Activated CD8-positive, alpha-beta memory T cell treated with anti-CD3 and anti-CD28 coated beads, Interleukin-2, amount 50 U/mL, for 24 hours (primary cell): ENCODE results near the gene ICA1.
"Not testable (repeated sequence)": the region's sequence is repeated elsewhere in the genome, so short reads cannot be mapped to it uniquely, and the experiment has no call there.

Experiments used
- DNase-seq: peaks from one replicate; pipeline ENCODE4 v3.0.0-alpha.2; 2020; ENCODE audit errors: extremely low read depth

The ICA1 gene

GRCh38 chr7:8263048-8263447 is 1.1 kb upstream of the ICA1 start:
- DNase-seq = no peak

DNA sequence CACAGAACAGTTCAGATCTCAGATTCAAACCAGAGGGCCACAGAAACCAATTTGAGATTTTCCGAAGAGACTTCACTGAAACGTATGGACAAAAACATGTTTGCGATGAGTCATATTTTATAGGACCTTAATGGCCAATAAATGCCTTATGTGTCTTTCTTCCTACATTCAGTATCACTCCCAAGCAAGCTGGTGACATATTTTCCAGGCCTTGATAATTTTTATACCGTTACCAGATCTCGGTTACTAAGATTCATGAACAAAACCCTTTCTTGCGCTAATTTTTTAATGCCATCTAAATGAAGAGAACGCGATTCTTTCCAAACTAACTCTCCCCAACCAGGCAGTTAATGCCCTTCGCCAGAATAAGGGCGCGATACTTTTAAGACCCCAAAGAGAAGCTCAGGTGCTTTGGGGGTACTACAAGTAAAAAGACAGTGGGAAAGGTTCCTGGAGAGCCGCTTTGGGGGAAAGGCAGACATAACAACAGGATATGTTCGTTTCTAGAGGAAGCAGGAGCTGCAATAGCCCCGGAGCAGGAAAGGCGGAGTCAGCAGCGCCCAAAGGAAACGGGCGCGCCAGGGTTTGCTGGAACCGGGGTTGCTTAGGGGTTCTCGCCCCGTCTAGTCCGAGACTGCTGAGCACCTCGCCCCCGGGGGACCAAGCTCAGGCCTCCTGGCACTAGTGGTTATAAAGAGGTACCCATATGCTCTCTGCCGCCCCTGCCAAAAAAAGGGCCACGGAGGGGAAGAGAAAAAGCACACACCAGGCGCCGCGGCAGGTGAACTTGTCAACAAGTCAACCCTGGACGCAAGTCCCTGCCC is 884 bp downstream of the ICA1 start:
- DNase-seq = no peak

DNA sequence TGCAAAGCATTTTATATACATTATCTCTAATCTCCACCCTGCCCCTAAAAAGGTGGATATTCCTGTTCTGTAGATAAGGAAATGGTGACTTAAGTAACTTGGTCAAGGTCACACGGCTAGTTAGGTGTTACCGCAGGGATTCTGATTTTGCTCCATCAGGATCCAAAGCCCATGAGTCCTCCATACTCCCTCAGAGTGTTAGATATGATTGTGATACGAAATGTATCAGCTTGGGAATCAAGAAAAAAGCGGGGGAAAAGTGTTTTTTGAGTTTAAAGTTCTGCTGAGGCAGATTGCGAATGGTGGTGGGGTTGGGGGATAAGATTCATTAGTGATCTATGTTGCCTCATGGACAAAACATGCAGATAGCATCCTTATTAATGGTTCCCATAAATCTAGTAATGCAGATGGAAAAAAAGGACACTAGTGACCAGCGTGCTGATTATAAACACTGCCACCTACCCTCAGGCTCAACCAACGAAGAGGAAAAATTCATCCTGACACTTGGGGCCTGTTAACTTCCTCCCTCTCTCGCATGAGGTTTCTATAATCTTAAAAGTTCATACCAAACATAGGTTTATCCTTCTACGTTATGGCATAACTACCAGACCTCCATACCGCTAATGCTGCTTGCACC is 2.3 kb downstream of the ICA1 start:
- DNase-seq = no peak

DNA sequence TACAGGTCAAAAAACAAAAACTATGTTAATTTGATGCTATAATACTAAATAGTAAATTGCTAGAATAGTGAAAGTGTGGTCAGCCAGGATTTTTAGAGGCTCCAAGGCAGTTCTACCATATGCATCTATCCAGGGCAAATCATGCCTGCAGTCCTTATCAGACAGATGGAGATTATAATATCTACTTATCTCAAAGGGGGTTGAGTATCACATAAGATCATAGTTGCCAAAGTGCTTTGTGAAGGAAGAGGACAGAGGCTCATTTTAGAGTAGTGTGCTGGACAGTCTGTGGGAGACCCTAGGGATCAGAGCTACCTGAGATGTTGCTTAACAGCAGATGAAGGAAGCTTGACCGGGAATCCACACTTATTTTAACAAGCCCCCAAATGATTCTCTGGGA is 3.2 kb downstream of the ICA1 start:
- no peak for DNase-seq

GRCh38 chr7:8258166-8258565 is 3.8 kb downstream of the ICA1 start:
- no peak for DNase-seq

- DNase-seq = no peak
These were observed 6.0 kb downstream of the ICA1 start for GRCh38 chr7:8255680-8256655.

- DNase-seq = no peak
These were observed 7.3 kb downstream of the ICA1 start for GRCh38 chr7:8254667-8255066.

GRCh38 chr7:8254215-8254614 is 7.8 kb downstream of the ICA1 start:
- DNase-seq = no peak

- DNase-seq = no peak
These were observed 10.8 kb downstream of the ICA1 start for GRCh38 chr7:8251195-8251594.

DNA sequence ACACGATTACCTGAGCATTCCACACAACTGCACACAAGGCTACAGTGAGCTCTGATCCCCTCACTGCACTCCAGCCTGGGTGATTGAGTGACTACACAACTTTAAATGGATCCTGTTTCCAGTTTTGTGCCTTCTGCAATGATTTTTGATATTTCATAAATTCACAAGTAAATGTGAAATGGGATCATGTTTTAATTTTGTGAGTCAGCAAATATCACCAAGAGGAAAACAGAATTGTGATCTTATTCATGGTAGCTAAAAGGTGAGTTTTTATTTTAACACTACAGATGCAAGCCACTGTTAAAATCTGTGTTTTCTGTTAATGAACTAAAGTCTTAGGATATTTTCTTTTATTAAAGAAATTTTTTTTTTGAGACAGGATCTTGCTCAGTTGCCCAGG is 11.4 kb downstream of the ICA1 start:
- DNase-seq = no peak

- no peak for DNase-seq
These were observed 12.8 kb downstream of the ICA1 start for GRCh38 chr7:8249121-8249520.

DNA sequence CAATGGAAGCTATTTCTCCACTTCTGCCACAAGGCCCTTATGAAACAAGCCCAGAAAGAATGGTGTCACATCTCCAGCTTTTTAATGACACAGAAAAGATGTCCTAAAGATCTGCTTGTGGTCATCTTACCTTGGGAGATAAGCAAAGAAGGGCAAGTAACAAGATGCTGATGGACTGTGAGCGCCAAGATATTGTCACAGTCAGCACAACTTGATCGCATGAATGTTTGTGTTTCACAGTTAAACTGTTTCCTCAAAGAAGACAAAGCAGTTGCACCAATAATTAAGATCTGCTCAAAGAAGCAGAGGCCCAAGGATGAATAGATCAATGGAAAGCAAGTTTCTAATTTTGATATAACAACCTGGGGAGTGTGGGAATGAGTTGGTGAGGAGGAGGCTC is 15.9 kb downstream of the ICA1 start:
- DNase-seq = no peak

DNA sequence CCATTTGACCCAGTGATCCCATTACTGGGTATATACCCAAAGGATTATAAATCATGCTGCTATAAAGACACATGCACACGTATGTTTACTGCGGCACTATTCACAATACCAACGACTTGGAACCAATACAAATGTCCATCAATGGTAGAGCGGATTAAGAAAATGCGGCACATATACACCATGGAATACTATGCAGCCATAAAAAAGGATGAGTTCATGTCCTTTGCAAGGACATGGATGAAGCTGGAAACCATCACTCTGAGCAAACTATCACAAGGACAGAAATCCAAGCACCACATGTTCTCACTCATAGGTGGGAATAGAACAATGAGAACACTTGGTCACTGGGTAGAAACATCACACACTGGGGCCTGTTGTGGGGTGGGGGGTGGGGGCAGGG is 16.9 kb downstream of the ICA1 start:
- DNase-seq = not testable (repeated sequence)

GRCh38 chr7:8243059-8243458 is 18.9 kb downstream of the ICA1 start:
- not testable (repeated sequence) for DNase-seq

- DNase-seq = not testable (repeated sequence)
These were observed 22.1 kb downstream of the ICA1 start for GRCh38 chr7:8239702-8240362.

GRCh38 chr7:8236780-8237407 is 25.1 kb downstream of the ICA1 start:
- DNase-seq = no peak

GRCh38 chr7:8232999-8233847 is 28.7 kb downstream of the ICA1 start:
- no peak for DNase-seq

DNA sequence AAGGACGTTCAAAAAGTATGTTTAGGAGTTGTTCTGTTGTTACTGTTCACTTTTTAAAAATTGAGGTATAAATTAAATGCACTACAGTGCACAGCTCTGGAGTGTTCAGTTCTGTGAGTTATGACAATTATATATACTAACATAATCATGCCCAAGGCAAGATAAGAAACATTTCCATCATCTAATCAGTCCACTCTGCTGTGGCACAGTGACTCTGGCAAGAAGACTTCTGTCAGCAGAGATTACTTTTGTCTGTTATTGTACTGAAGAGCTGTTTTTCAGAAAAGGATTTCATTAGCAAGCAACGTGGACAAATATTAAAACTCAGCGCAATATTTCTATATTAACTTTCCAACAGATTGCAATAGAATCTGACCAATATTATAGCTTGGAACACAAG is 32.0 kb downstream of the ICA1 start:
- DNase-seq = no peak

GRCh38 chr7:8228766-8229674 is 32.9 kb downstream of the ICA1 start:
- no peak for DNase-seq
